Neural progenitor cell (in vitro differentiated cells): ENCODE measurements around the gene THOC2.

Experiments
- CTCF ChIP-seq: fragments of 200-600 bp; sonication (generic); IDR thresholded peaks from 2 replicates; pipeline ENCODE4 v1.5.1; 2017; ENCODE audit warnings: antibody characterized with exemption, mild to moderate bottlenecking
- EZH2phosphoT487 ChIP-seq: fragments of 200-600 bp; sonication (generic); IDR thresholded peaks from 2 replicates; pipeline ENCODE4 v1.6.1; 2017; ENCODE audit warnings: antibody characterized with exemption

DNA sequence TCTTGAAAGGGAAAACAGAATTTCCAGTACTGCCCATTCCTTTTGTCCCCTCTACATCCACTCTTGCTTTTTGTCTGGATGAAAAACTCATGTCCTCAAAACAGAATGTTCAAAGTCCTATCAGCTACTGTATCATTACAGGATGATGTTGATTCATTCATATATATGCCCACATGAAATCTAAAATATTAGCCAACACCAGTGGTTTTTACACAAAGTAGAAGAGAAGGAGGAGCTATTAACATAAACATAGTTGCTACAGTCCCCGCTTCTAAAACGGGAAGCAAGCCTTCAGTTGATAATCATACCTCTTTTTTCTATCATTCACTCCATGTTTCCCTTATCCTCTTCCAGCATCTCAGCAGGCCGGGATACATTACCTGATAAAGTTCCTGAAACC lies 7.7 kb upstream of the THOC2 start:
- no peak for TF ChIP-seq CTCF
- TF ChIP-seq EZH2phosphoT487 = no peak
